NCI-H1048 (cell line): Measurements from ENCODE around the gene TCF12.
"Not testable (repeated sequence)": the region's sequence is repeated elsewhere in the genome, so short reads cannot be mapped to it uniquely, and the experiment has no call there.

Experiments used
- DNase-seq: peaks from one replicate; lab custom pipeline; 2025; lab: John Stamatoyannopoulos, UW

TCF12 gene

DNA sequence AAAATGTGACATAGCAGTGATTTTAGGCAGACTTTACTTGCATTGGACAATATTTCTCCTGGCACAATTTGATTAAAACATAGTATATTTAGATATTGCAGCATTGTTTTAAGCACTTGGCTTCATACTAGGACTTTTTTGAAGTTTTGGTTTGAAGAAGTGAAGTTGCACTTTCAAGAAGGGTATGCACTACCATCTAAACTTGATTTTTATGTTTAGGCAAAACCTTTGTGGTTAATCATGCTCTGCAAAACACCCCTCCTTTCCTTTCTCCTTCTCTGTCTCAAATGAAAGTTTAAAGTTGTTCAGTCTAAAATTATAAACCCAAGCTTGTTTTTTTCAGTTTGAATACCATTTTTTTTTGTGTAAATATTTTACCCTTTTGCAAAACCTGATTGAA is 173.8 kb downstream of the TCF12 start:
- DNase-seq: no peak

DNA sequence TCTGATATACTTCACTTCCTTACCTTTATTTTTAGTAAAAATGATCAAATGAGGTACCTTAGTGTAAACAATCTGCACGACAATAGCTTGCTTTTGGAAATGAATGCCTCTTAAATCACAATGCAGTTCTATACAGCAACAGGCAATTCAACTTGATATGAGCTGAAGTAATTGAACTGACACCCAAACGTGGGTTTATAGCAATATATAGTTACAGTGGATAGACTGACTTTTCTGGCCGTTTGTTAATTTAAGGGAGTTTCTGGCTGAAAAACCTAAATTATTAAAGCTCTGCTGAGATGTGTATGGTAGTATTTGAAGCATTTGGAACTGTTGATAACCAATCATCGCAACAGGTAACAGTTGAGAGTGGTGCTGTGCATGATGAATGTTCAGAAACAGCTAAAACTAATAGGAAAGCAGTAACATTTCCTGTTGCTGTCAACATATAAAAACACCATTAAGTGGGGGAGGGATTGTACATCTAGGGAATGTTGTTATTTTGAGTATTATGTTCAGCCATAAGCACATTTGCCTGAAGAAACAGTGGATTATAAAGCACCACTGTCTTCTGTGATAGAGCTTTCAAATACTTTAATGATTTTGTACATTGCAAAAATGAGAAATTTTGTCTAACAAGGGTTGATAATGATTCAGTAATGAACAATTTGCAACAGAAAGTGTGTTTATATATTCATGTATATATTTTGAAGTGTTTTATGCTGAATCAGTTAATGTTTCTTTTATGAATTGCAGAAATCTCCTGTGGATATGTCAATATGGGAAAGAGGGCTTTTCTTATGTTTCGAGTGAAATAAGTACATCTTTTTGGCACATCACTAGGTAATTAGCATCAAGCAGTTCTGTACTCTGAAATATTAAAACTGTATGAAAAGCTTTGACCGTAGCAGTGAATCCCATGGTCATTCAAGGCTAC is 176.1 kb downstream of the TCF12 start:
- no peak for DNase-seq

DNA sequence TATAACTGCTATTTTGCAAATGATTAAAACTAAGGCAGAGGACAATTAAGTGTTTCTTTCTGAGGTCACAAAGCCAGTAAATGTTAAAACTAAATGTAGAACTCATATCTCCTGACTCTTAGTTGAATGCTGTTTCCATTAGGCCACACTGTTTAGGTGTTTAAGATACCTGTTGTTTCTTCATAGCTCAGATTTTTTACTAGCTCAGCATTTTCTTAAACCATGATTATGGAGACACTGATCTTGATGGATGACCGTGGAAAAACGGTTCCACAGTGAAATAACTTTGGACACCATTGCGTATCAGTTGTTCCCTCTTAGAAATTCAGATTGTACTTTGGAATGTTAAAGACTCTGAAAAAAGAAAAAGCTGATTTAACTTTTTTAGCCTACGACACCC is 177.5 kb downstream of the TCF12 start:
- no peak for DNase-seq

DNA sequence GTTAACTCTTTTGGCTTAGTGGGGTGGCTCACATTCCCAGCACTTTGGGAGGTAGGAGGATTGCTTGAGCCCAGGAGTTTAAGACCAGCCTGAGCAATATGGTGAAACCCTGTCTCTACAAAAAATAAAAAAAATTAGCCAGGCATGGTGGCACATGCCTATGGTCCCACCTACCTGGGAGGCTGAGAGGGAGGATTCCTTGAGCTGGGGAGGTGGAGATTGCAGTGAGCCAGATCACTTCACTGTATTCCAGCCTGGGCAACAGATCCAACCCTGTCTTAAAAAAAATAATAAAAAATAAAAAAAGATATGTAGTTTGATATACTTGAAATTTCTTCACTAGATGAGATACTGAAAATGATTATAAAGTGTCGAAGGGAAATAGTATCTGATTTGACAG is 178.8 kb downstream of the TCF12 start:
- DNase-seq: no peak

DNA sequence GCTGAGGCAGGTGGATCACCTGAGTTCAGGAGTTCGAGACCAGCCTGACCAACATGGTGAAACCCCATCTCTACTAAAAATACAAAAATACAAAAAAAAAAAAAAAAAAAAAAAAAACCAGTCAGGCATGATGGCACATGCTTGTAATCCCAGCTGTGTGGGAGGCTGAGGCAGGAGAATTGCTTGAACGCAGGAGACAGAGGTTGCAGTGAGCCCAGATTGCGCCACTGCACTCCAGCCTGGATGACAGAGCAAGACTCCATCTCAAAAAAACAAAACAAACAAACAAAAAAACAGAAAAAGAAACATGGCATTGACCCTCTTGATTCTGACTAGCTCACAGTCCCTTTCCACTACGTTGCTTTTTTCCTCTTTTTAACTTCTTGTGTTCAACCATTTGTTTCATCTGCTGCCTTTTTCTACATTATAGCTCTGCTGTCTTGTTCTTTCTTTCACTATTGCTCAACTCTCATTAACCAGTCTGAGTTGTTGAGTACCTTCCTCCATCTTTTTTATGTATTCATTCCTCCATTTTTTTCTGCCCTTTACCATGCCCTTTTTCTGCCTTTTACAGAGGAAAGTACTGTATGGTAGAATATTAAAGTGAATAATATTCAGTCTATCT is 179.6 kb downstream of the TCF12 start:
- not testable (repeated sequence) for DNase-seq

DNA sequence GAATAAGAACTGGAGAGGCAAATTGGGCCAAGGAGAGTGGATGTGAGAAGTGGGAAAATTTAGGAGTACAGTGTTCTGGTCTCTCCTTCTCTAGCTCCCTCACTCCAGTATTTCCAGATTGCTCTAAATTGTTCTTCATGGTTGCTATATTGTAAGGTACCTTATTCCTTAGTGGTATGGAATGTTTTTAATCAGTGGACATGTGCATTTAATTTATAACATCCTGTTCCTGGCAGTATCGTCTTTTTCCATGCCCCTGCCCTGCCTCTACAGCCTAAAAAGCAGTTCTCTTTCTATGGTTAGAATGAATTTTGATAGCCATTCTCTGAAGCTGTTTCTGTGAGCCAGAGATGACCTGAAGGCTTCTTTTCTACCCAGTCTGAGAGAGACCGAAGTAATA is 180.5 kb downstream of the TCF12 start:
- DNase-seq: no peak

DNA sequence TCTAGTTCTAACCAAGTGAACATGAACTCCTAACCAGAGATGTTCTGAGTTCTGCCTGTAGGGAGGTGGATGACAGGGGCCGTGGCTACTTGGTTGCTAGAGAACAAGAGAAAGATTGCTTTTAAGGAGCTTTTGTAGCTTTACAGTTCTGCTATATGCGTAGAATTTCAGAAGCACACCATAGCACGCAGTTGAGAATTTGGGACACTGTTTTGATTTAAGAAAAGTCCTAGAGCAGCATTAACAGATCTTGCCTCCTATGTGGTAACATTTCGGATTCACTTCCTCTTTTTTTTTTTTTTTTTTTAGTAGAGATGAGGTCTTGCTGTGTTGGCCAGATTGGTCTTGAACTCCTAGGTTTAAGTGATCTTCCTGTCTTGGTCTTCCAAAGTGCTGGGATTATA is 181.7 kb downstream of the TCF12 start:
- no peak for DNase-seq

DNA sequence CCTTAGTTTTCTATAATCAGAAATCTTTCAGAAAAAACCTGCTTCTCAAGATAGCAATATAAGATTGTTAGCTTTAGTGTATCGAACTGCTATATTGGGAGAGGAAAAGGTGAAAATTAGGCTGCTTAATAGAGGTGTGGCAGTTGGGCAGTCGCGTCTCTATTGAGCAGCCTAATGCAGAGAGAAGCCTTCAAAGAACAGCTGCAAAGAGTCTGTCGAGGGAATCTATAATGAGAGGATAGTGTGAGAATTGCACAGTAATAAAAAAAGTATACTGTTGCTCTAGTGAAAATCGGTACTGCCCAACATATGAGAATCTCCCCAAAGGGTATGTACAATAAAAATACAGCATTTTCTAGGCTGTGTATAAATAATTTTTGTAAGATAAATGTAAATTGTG is 184.4 kb downstream of the TCF12 start:
- no peak for DNase-seq

DNA sequence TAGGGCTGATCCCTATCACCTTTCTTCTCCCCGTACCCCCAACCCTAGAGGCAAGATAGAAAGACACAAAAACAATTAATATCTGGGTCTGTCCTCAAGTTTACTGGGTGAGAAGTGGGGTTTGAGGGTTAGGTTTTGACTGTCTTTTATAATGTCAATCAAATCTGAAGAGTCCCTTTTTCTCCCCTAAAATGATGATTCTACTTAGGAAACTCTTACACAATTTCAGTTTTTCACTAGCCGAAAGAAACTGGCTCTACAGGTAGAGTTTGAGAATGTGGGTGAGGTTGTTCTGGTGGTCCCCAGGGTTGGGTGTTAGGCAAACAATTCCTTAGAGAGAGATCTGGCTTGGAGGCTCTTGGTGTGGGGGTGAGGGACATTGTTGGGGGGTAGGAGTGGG is 189.9 kb downstream of the TCF12 start:
- no peak for DNase-seq

DNA sequence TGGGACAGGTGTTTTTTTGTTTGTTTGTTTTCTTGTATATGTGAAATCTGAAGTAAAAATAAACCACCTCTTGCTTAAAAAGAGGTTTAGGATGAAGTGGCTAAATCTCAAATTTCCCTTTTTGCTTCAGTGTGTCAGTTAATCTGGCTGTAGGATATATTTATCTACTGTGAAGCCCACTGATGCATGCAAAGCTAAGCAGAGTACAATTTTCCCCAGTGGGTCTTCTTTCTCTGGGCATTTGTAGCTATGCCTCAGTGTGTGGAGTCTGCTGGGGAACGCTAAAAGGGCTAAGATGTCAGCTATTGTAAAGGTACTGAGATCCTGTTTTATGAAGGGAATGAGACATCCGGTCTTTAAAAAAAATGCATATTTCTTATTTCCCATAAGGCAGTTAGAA is 190.6 kb downstream of the TCF12 start:
- DNase-seq: no peak

DNA sequence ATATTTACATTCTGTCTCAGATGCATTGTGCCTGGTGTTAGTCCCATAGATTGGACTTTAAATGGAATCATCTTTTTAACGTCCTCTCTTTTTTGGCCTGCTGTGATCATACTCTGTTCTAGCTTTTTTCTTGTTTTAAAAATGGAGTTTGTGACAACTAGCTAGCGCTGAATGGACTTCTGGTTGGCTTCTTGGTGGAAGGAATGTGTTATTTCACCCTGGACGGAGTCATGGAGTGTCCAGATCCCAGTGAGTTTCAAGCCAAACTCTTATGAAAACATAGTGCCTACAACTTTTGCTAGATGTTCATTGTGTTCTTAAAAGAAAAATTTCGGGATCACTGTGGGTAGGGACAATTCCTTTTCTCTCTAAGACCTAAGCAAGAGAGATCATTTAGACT is 192.6 kb downstream of the TCF12 start:
- no peak for DNase-seq

DNA sequence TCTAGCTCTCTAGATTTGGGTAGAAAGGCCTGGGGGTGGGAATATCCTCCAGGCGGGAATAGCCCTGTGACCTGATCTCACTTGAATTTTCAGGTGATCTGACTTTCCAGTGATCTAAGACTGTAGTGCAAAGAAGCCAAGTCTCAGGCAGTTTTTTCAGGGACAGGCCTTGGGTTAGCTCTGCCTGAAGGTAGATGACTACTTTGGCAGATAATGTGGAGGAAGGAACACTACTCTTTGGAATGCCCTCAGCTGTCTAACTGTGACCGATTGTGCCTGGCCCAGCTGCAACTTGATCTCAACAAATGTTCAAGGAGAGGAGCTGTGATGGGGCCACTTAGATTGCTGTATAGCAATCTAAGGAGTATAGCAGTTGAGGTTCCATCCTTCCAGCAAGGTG is 193.7 kb downstream of the TCF12 start:
- DNase-seq: no peak

DNA sequence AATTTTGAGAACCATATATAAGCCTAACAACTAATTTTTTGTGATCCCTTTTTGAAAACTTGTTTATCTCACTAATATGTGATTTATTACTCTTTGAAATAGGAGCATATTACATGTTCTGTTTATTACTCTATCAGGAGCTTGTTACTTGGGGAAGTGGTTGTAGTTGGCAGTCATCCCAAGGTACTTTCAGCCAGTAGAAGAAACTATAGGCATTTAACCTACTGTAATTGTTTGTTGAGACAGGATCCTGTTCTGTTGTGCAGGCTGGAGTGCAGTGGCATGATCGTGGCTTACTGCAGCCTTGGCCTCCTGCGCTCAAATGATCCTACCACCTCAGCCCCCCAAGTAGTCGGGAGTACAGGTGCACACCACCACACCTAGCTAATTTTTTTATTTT is 195.6 kb downstream of the TCF12 start:
- DNase-seq: no peak

DNA sequence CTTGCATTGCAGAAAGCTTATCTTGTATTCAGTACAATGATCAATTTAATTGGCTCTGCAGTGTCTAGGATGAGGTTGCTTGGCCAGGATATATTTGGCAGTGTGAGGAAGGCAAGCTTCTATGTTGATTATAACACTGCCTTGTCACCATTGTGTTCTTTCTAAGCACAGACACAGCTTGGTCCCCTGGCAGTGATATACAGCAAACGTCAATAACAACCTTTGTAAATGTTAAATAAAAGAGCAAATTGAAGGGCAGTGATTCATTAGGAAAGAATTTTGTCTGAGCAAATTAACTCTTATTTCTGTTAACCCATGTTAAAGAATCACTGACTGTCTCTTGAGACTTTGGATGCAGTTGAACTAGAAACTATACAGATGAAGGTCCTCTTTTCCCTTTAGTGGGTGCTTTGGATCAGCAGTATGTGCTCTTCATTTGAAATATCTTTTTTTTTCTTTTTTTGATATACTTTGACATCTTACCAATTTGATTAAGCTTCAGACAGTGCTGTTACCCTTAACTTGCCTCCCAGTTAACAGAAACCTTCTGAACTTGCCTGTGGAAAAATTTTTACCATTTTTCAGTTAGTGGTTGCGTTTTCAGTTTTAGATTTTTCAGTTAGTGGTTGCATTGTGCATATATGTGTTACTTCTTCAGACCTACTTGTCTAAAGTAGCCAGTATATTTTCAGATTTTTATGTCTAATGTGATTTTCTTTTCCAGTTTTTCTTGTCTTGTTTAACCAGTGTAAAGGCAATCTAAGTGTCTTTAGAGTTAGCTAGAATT is 199.8 kb downstream of the TCF12 start:
- no peak for DNase-seq

DNA sequence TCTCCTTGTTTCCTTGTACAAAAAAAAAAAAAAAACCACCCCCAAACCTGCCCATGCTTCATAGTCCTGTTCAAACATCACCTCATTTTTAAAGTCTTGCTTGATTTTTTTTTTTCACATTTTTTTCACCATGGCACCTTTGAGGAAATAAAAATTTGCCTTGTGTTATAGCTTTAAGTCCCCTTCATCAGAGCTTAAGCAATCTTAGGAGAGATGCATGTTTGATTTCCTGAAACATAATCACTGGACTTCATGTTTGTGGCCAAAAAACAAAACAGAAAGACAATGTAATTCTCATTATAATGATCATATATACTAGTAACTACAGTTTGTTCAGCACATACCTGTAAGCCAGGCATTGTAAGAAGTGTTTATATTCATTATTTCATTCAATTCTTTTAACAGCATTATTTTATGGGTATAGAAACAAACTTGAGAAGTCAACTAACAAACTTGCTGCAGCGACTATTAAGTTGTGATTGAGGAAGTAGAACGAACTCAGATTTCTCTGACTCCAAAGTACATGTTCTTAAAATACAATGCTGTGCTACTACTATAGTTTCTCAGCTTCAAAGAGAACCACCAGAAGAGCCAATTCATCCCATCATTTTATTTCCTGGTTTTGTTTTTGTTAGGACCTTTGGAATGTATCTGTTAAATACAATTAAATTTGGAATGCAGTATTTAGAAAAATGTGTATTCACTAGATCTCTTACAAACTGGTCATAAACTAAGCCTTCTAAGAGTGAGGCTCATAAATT is 203.8 kb downstream of the TCF12 start:
- DNase-seq: no peak

DNA sequence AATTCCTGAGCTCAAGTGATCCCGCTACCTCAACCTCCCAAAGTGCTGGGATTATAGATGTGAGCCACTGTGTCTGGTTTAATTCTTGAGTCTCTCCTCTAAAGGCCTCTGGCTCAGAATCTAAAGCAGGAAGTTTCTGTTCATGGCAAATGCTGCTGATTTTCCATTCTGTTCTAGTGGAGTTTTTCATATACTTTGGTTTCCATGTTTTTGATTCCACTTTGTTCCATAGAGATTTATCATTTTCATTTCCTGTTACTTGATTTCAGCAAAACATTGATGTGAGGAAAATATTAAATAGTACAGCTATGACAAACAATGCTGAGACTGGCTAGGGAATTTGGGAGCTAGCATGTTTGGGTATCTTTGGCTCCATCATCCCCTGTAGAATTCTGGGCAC is 205.6 kb downstream of the TCF12 start:
- no peak for DNase-seq

DNA sequence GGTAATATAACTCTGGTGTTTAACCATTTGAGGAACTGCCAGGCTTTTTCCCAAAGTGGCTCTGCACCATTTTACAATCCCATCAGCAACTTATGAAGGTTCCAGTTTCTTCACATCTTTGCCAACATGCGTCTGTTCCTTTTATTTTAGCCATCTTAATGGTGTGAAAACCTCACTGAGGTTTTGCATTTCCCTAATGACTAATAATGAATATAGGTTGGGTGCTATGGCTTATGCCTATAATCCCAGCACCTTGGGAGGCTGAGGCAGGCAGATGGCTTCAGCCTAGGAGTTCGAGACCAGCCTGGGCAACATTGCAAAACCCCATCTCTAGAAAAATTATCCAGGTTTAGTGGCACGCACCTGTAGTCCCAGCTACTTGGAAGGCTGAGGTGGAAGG is 210.6 kb downstream of the TCF12 start:
- DNase-seq: no peak

DNA sequence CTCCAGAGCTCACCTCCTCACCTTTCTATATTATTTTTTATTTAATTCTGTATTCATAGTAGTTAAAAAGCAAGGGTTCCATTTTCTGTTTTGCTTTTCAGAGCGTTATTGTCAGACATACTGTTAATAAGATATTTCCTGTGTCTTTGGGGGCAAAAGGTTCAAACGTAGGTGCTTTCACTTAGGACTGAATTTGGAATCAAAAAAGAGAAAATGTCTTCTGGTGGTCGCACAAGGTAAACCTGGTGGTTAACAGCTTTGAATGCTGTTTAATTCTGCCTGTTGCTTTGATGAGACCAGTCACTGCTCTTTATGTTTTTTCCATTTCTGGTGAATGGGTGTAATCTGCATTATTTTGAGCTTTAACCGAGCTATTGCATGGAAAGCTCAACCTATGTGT is 212.5 kb downstream of the TCF12 start:
- DNase-seq: no peak

DNA sequence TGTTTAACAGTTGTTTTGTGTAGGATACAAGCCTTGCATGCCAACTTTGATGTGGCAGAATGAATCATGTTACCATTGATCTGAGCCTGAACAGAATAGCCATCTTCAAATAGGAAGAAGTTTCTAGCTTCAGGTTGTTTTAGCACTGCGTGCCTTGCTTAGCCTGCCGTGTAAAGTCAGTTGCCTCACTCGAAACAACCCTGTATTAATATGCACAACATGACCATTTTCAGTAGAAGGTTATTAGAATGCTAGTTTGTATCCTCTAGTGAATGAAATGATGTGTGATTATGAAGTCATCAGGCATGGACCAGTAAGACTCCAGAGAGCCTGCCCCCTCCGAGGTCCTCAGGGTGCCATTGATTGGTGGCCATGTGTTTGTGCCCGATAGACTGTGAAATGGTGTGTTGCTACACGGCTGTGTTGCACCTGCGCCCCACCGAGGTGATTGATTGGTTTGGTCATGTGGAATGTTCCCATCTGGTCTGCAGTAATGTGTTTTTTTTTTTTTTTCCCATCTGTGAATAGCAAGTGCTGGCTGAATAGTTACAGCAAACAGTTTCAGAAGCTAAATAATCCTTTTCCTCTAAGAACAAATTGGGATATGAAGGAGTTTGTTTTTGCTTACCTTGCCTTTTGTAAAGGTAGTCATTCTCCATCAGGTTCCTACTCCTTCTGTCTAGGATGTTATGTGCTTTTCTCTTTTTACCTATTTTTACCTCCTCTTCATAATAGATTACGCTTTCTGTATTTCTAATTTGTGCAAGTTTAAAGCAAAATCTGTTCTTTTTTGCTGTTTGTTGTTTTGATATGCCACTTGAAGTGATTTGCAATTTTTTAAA is 214.9 kb downstream of the TCF12 start:
- DNase-seq: no peak

DNA sequence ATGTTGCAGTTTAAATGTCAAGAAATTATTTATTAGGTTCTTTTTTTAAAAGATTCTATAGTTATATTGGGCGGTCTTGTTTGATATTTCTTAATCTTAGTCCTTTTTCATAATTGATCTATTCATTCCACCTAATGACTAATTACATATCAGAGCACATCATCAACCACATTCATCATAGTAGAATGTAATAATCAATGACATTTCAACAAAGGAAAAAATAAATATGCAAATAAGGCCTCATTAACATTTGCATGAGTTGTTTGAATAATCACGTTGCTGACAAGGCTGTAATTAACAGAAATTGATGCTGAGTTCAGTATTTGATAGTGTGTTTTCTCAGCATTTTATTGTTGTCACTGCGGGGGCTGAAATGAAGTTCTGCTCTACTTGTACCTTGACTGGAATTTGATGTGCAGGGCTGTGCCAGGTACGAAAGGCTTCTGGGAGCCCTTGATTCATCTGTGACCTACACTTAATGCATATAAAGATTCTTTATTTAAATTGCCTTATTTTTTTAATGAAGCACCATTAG is 215.7 kb downstream of the TCF12 start:
- DNase-seq: no peak

DNA sequence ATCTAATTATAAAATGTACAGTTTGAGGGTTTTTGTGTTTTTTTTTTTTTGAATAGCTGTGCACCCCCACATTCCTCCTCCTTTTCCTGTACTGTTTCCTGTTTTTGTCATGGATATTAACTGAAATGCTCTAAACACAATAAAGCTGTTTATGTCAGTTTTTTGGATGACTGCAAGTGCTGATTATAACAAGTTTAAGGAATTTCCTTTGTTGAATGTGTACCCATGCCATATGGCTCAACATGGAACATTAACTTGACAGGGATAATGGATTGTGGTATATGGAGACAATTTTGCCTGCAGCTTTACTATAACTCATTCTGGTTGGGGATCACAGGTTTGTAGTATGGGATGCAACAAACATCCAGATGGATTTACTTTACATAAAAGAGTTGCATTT is 216.4 kb downstream of the TCF12 start:
- DNase-seq: no peak
